HepG2 (cell line): Measurements from ENCODE around the gene TLNRD1. TPM values are rescaled to one million over a fixed set of nuclear protein-coding genes. Genes with fewer than 3 reads are reported as not detected.

Experiments
- AKNA ChIP-seq: sonication (generic); formaldehyde crosslinking; IDR thresholded peaks from 2 replicates; pipeline ENCODE4 v1.4.0; 2020; ENCODE audit warnings: missing genetic modification reagents, borderline replicate concordance
- FOXK1 ChIP-seq: sonication (generic); formaldehyde crosslinking; IDR thresholded peaks from 2 replicates; pipeline ENCODE4 v1.4.0; 2020; ENCODE audit warnings: low read depth, missing genetic modification reagents, borderline replicate concordance
- HNF1A ChIP-seq, 2 experiments: sonication (generic) in 1 of 2; formaldehyde crosslinking in 1 of 2; IDR thresholded peaks; 2 replicates each; pipeline versions ENCODE4 v1.4.0 to v1.6.1; 2016 to 2020; ENCODE audit warnings: borderline replicate concordance in 1 of 2, low read depth in 1 of 2, mild to moderate bottlenecking in 1 of 2, missing genetic modification reagents in 1 of 2
- KDM3A ChIP-seq: IDR thresholded peaks from 2 replicates; pipeline ENCODE4 v1.6.1; 2018; ENCODE audit warnings: low read depth, missing compliant biosample characterization
- MXD1 ChIP-seq: sonication (generic); formaldehyde crosslinking; IDR thresholded peaks from 2 replicates; pipeline ENCODE4 v1.4.0; 2020; ENCODE audit warnings: mild to moderate bottlenecking, missing genetic modification reagents
- NFKB2 ChIP-seq: sonication (generic); formaldehyde crosslinking; IDR thresholded peaks from 2 replicates; pipeline ENCODE4 v1.4.0; 2020; ENCODE audit warnings: missing genetic modification reagents, borderline replicate concordance
- RORA ChIP-seq: sonication (generic); formaldehyde crosslinking; IDR thresholded peaks from 2 replicates; pipeline ENCODE4 v1.5.0; 2020; ENCODE audit warnings: mild to moderate bottlenecking, missing genetic modification reagents, moderate library complexity
- ZNF468 ChIP-seq: sonication (generic); formaldehyde crosslinking; IDR thresholded peaks from 2 replicates; pipeline ENCODE4 v1.8.0; 2022; ENCODE audit warnings: mild to moderate bottlenecking, moderate library complexity, missing genetic modification reagents
- ZNF577 ChIP-seq: sonication (generic); formaldehyde crosslinking; IDR thresholded peaks from 2 replicates; pipeline ENCODE4 v1.4.0; 2020; ENCODE audit warnings: mild to moderate bottlenecking, low read depth, missing genetic modification reagents, borderline replicate concordance
- ZNF674 ChIP-seq: sonication (generic); formaldehyde crosslinking; IDR thresholded peaks from 2 replicates; pipeline ENCODE4 v1.5.0; 2020; ENCODE audit warnings: low read depth, mild to moderate bottlenecking, missing genetic modification reagents
- polyA plus RNA-seq, 8 experiments: library from polyadenylated mRNA; depleted of rRNA in 3 of 8; stranded (reverse) in 7 of 8; unstranded in 1 of 8; fragments of >200 nt; fragmentation: Illumina TruSeq in 4 of 8; extraction: Trizol in 4 of 8; gene quantifications; 2 replicates each; pipeline versions ENCODE4 v1.2.1 to v1.2.3, GENCODE V29; 2011 to 2016; ENCODE audit warnings: low read depth in 4 of 8, missing spikeins in 1 of 8, mixed read lengths in 1 of 8; ENCODE audit not compliant: insufficient read depth in 1 of 8
- total RNA-seq, 5 experiments: library from RNA; depleted of rRNA; stranded (reverse); fragments of >200 nt; fragmentation: Illumina TruSeq; extraction: Trizol; gene quantifications; 2 replicates each; pipeline ENCODE4 v1.2.3, GENCODE V29; 2016; ENCODE audit warnings: low read depth in 1 of 5
- TF ChIP-seq, protein P1 (sequence below): sonication (generic); formaldehyde crosslinking; IDR thresholded peaks from 2 replicates; pipeline ENCODE4 v1.5.0; 2020; ENCODE audit warnings: mild to moderate bottlenecking, missing genetic modification reagents, borderline replicate concordance
- TF ChIP-seq, protein P2 (sequence below): sonication (generic); formaldehyde crosslinking; IDR thresholded peaks from 2 replicates; pipeline ENCODE4 v1.4.0; 2020; ENCODE audit warnings: missing genetic modification reagents

TLNRD1 gene
- total and polyA plus RNA-seq, 2 of the 13 experiments (the other 11 are each of a cell fraction or from before 2014, with no cell fraction given) = 3.4 to 5.3 TPM

DNA sequence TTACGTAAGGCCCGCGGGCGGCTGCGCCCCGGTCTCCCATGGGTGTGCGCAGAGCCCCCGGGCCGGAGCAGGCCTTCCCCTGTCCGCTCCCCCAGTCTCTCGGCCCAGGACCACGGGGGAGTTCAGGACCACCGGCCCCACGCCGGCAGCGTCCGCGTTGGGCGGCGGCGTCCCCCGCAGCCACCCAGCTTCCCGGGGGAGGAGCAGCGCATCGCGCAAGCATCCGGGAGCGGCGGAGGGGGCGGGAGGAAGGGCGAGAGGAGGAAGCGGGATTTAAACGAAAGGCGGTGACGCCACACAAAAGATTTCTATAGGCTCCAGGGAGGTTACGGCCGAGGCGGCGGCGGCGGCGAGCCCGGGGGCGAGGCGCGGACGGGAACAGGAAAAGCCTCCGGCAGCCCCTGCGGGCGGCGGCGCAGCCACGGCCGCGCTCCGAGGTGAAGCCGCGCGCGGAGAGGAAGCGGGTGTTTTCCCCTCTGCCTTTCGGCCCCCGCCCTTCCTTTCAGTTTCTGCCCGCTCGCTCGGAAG is at the start of gene TLNRD1 (continued):
- no peak for TF ChIP-seq HNF1A (IDR thresholded peaks at IDR 0.05; ENCODE audit: low read depth)
- no peak for TF ChIP-seq HNF1A (CRISPR knock-in tag; IDR thresholded peaks at IDR 0.05; ENCODE audit: borderline replicate concordance)
- no peak for TF ChIP-seq AKNA (CRISPR knock-in tag)
- TF ChIP-seq, protein P1, sequence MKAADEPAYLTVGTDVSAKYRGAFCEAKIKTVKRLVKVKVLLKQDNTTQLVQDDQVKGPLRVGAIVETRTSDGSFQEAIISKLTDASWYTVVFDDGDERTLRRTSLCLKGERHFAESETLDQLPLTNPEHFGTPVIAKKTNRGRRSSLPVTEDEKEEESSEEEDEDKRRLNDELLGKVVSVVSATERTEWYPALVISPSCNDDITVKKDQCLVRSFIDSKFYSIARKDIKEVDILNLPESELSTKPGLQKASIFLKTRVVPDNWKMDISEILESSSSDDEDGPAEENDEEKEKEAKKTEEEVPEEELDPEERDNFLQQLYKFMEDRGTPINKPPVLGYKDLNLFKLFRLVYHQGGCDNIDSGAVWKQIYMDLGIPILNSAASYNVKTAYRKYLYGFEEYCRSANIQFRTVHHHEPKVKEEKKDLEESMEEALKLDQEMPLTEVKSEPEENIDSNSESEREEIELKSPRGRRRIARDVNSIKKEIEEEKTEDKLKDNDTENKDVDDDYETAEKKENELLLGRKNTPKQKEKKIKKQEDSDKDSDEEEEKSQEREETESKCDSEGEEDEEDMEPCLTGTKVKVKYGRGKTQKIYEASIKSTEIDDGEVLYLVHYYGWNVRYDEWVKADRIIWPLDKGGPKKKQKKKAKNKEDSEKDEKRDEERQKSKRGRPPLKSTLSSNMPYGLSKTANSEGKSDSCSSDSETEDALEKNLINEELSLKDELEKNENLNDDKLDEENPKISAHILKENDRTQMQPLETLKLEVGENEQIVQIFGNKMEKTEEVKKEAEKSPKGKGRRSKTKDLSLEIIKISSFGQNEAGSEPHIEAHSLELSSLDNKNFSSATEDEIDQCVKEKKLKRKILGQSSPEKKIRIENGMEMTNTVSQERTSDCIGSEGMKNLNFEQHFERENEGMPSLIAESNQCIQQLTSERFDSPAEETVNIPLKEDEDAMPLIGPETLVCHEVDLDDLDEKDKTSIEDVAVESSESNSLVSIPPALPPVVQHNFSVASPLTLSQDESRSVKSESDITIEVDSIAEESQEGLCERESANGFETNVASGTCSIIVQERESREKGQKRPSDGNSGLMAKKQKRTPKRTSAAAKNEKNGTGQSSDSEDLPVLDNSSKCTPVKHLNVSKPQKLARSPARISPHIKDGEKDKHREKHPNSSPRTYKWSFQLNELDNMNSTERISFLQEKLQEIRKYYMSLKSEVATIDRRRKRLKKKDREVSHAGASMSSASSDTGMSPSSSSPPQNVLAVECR (CRISPR knock-in tag) = peak; percentile 73; the same call in 1 of the 2 replicates
- TF ChIP-seq, protein P2, sequence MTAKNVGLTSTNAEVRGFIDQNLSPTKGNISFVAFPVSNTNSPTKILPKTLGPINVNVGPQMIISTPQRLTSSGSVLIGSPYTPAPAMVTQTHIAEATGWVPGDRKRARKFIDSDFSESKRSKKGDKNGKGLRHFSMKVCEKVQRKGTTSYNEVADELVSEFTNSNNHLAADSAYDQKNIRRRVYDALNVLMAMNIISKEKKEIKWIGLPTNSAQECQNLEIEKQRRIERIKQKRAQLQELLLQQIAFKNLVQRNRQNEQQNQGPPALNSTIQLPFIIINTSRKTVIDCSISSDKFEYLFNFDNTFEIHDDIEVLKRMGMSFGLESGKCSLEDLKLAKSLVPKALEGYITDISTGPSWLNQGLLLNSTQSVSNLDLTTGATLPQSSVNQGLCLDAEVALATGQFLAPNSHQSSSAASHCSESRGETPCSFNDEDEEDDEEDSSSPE = peak; percentile 85
- TF ChIP-seq ZNF468 (CRISPR knock-in tag) = no peak
- no peak for TF ChIP-seq FOXK1 (CRISPR knock-in tag)
- TF ChIP-seq MXD1 (CRISPR knock-in tag) = 0 out of 2 replicates have a peak, but pooled peaks have one; percentile 66
- TF ChIP-seq NFKB2 (CRISPR knock-in tag) = peak; percentile 53; the same call in 1 of the 2 replicates
- TF ChIP-seq ZNF674 (CRISPR knock-in tag) = no peak
- TF ChIP-seq RORA = no peak
- TF ChIP-seq ZNF577 (CRISPR knock-in tag) = no peak
- TF ChIP-seq KDM3A (CRISPR knock-in tag) = no peak; the same call in 1 of the 2 replicates
